Liver (tissue), 9 donors: ENCODE measurements around the gene CNTD1. TPM values are rescaled to one million over a fixed set of nuclear protein-coding genes. Genes with fewer than 3 reads are reported as not detected.

Experiments used
- DNase-seq: peaks from one replicate; pipeline ENCODE4 v3.0.0-alpha.2; 2017; ENCODE audit warnings: low spot score
- H3K27ac ChIP-seq, 2 donors: one replicate each; pipeline ENCODE4 v1.7.0; 2013; ENCODE audit warnings: inconsistent platforms in 2 of 2, low read length in 2 of 2, control low read depth in 1 of 2, low read depth in 1 of 2, mild to moderate bottlenecking in 1 of 2
- H3K27me3 ChIP-seq, 4 donors: one replicate each; pipeline versions ENCODE4 v1.6.1 to v1.7.0; 2013; ENCODE audit warnings: low read length in 3 of 4, inconsistent platforms in 1 of 4, mild to moderate bottlenecking in 1 of 4, moderate library complexity in 1 of 4; ENCODE audit not compliant: control insufficient read depth in 4 of 4, insufficient read depth in 4 of 4
- H3K36me3 ChIP-seq, 4 donors: one replicate each; pipeline versions ENCODE4 v1.6.1 to v1.7.0; 2013; ENCODE audit warnings: low read length in 3 of 4, mild to moderate bottlenecking in 3 of 4, low read depth in 1 of 4, moderate library complexity in 1 of 4; ENCODE audit not compliant: control insufficient read depth in 4 of 4, insufficient read depth in 3 of 4
- H3K4me1 ChIP-seq, 4 donors: one replicate each; pipeline versions ENCODE4 v1.6.1 to v1.7.0; 2013; ENCODE audit warnings: low read length in 3 of 4, mild to moderate bottlenecking in 3 of 4, moderate library complexity in 1 of 4; ENCODE audit not compliant: control insufficient read depth in 4 of 4, insufficient read depth in 4 of 4
- H3K4me3 ChIP-seq, 3 donors: one replicate each; pipeline versions ENCODE4 v1.6.1 to v1.7.0; 2013; ENCODE audit warnings: low read length in 3 of 3, control low read depth in 1 of 3, low read depth in 1 of 3, mild to moderate bottlenecking in 1 of 3
- H3K9ac ChIP-seq, 2 donors: one replicate each; pipeline ENCODE4 v1.7.0; 2013; ENCODE audit warnings: low read length in 2 of 2, mild to moderate bottlenecking in 2 of 2, moderate library complexity in 2 of 2, control low read depth in 1 of 2, low read depth in 1 of 2
- H3K9me3 ChIP-seq, 4 donors: one replicate each; pipeline versions ENCODE4 v1.6.1 to v1.7.0; 2013; ENCODE audit warnings: low read length in 3 of 4; ENCODE audit not compliant: control insufficient read depth in 4 of 4
- ATF3 ChIP-seq: IDR thresholded peaks from 2 replicates; pipeline ENCODE4 v1.6.1; 2016; ENCODE audit warnings: antibody characterized with exemption
- CTCF ChIP-seq: fragments of 150-350 bp; IDR thresholded peaks from 2 replicates; pipeline ENCODE4 v1.5.1; 2017; ENCODE audit warnings: improper control_type of control experiment, low read depth, low read length; ENCODE audit not compliant: missing input control
- EGR1 ChIP-seq, 2 donors: IDR thresholded peaks; 2 replicates each; pipeline ENCODE4 v1.6.1; 2016 to 2018; ENCODE audit warnings: antibody characterized with exemption in 2 of 2, low read depth in 2 of 2
- FOXA1 ChIP-seq: IDR thresholded peaks from 2 replicates; pipeline ENCODE4 v1.6.1; 2016; ENCODE audit warnings: antibody characterized with exemption
- FOXA2 ChIP-seq: IDR thresholded peaks from 2 replicates; pipeline ENCODE4 v1.6.1; 2016; ENCODE audit warnings: antibody characterized with exemption
- GABPA ChIP-seq, 2 donors: IDR thresholded peaks in 1 of 2; conservative IDR thresholded peaks in 1 of 2; 2 replicates each; pipeline ENCODE4 v1.6.1; 2016; ENCODE audit warnings: antibody characterized with exemption in 2 of 2, mild to moderate bottlenecking in 1 of 2, moderate library complexity in 1 of 2
- HNF4A ChIP-seq, 2 donors: conservative IDR thresholded peaks; 2 replicates each; pipeline ENCODE4 v1.6.1; 2016; ENCODE audit warnings: antibody characterized with exemption in 2 of 2, mild to moderate bottlenecking in 2 of 2
- HNF4G ChIP-seq: IDR thresholded peaks from 2 replicates; pipeline ENCODE4 v1.6.1; 2016; ENCODE audit warnings: antibody characterized with exemption
- JUND ChIP-seq, 2 donors: IDR thresholded peaks; 2 replicates each; pipeline ENCODE4 v1.6.1; 2016; ENCODE audit warnings: antibody characterized with exemption in 2 of 2
- MAX ChIP-seq: IDR thresholded peaks from 2 replicates; pipeline ENCODE4 v1.6.1; 2016; ENCODE audit warnings: antibody characterized with exemption
- NR2F2 ChIP-seq: IDR thresholded peaks from 2 replicates; pipeline ENCODE4 v1.6.1; 2016; ENCODE audit warnings: antibody characterized with exemption
- RAD21 ChIP-seq, 2 donors: IDR thresholded peaks; 2 replicates each; pipeline ENCODE4 v1.6.1; 2016; ENCODE audit warnings: antibody characterized with exemption in 2 of 2, mild to moderate bottlenecking in 2 of 2
- RXRA ChIP-seq, 2 donors: IDR thresholded peaks; 2 replicates each; pipeline ENCODE4 v1.6.1; 2017 to 2018; ENCODE audit warnings: antibody characterized with exemption in 2 of 2, mild to moderate bottlenecking in 1 of 2
- SP1 ChIP-seq: IDR thresholded peaks from 2 replicates; pipeline ENCODE4 v1.6.1; 2018; ENCODE audit warnings: antibody characterized with exemption, mild to moderate bottlenecking
- YY1 ChIP-seq: IDR thresholded peaks from 2 replicates; pipeline ENCODE4 v1.6.1; 2016; ENCODE audit warnings: antibody characterized with exemption, mild to moderate bottlenecking
- WGBS: extraction: QIAGEN DNeasy Blood & Tissue Kit; methylation state at CpG from one replicate; pipeline ENCODE4 v1.1.7; 2013; 5-methylcytosine and 5-hydroxymethylcytosine counted together
- polyA plus RNA-seq, 2 donors: library from polyadenylated mRNA; stranded (reverse) in 1 of 2; unstranded in 1 of 2; fragments of 200-250 nt in 1 of 2; fragments of >200 nt in 1 of 2; fragmentation: Nextera tagmentation in 1 of 2; extraction: Ambion mirVana in 1 of 2; gene quantifications; one replicate each; pipeline versions ENCODE4 v1.2.1 to v1.2.3, GENCODE V29; 2013 to 2015
- total RNA-seq, 2 donors: library from RNA; depleted of rRNA; stranded (reverse); fragments of >200 nt; gene quantifications; one replicate each; pipeline ENCODE4 v1.2.3, GENCODE V29; 2014
- TF ChIP-seq, protein P1 (sequence below): IDR thresholded peaks from 2 replicates; pipeline ENCODE4 v1.6.1; 2016; ENCODE audit warnings: antibody characterized with exemption, mild to moderate bottlenecking
- donor health status: healthy.
- donor health status: healthy.
- donor health status: healthy.
- donor health status: healthy.
- donor health status: healthy.

CNTD1 gene
- total and polyA plus RNA-seq, 4 donors = 0.28 to 0.93 (median 0.89) TPM; not detected in 1

GRCh38 chr17:42832213-42832933 lies 33.7 kb downstream of the CNTD1 start:
- DNase-seq = no peak
- Histone ChIP-seq H3K4me3 (peak overlapping the region; percentile 76 to 98 (median 94)), H3K9me3 (no peaks in the 10 kb centered on the region), H3K27ac (peak overlapping the region; percentile 87 to 95), H3K9ac (peak overlapping the region; percentile 94 to 98), H3K36me3 (peaks cover 1 to 8% (median 4%) of the 10 kb centered on the region in 4 donors), H3K27me3 (no peaks in the 10 kb centered on the region), H3K4me1 (peaks cover 2 to 32% (median 24%) of the 10 kb centered on the region in 4 donors)
- no peak for TF ChIP-seq FOXA1
- TF ChIP-seq CTCF = no peak
- no peak for TF ChIP-seq SP1
- no peak for TF ChIP-seq JUND (IDR thresholded peaks at IDR 0.05)
- no peak for TF ChIP-seq HNF4G
- TF ChIP-seq ATF3 = no peak
- TF ChIP-seq RXRA (IDR thresholded peaks at IDR 0.05) = no peak
- TF ChIP-seq EGR1 (IDR thresholded peaks at IDR 0.05; ENCODE audit: low read depth in 2 of 2) = no peak
- no peak for TF ChIP-seq YY1
- WGBS = 43% methylated on average over 9 of the region's 9 CpGs

- H3K27ac ChIP-seq = peak within 1 kb of the TSS; percentile 87 to 95
- no peaks in the 10 kb centered on the region for H3K9me3 ChIP-seq
- peak; percentile 90 for DNase-seq
- H3K4me1 ChIP-seq = peaks cover 2 to 32% (median 24%) of the 10 kb centered on the region in 4 donors
- H3K4me3 ChIP-seq = peak within 1 kb of the TSS; percentile 76 to 98 (median 94)
- H3K27me3 ChIP-seq = no peaks in the 10 kb centered on the region
- WGBS = under 1% methylated on average over 71 of the region's 71 CpGs
- H3K36me3 ChIP-seq = peaks cover 4 to 15% (median 10%) of the 10 kb centered on the region in 4 donors
- no peak for TF ChIP-seq CTCF
- TF ChIP-seq, protein P1, sequence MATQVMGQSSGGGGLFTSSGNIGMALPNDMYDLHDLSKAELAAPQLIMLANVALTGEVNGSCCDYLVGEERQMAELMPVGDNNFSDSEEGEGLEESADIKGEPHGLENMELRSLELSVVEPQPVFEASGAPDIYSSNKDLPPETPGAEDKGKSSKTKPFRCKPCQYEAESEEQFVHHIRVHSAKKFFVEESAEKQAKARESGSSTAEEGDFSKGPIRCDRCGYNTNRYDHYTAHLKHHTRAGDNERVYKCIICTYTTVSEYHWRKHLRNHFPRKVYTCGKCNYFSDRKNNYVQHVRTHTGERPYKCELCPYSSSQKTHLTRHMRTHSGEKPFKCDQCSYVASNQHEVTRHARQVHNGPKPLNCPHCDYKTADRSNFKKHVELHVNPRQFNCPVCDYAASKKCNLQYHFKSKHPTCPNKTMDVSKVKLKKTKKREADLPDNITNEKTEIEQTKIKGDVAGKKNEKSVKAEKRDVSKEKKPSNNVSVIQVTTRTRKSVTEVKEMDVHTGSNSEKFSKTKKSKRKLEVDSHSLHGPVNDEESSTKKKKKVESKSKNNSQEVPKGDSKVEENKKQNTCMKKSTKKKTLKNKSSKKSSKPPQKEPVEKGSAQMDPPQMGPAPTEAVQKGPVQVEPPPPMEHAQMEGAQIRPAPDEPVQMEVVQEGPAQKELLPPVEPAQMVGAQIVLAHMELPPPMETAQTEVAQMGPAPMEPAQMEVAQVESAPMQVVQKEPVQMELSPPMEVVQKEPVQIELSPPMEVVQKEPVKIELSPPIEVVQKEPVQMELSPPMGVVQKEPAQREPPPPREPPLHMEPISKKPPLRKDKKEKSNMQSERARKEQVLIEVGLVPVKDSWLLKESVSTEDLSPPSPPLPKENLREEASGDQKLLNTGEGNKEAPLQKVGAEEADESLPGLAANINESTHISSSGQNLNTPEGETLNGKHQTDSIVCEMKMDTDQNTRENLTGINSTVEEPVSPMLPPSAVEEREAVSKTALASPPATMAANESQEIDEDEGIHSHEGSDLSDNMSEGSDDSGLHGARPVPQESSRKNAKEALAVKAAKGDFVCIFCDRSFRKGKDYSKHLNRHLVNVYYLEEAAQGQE = no peak
- peak; percentile 81 to 94 for TF ChIP-seq GABPA (IDR thresholded peaks at IDR 0.05 in 1 of 2, conservative IDR thresholded peaks at IDR 0.05 in 1 of 2)
- no peak for TF ChIP-seq JUND (IDR thresholded peaks at IDR 0.05)
- TF ChIP-seq ATF3 = no peak
- no peak for TF ChIP-seq RAD21 (IDR thresholded peaks at IDR 0.05)
- peak; percentile 77 for TF ChIP-seq YY1
- TF ChIP-seq FOXA2 = no peak
- no peak for TF ChIP-seq FOXA1
- peak in 1 of 2 donors; percentile 27 for TF ChIP-seq HNF4A (conservative IDR thresholded peaks at IDR 0.05)
- TF ChIP-seq MAX = peak; percentile 99
- peak; percentile 32 for TF ChIP-seq SP1
- TF ChIP-seq NR2F2 = peak; percentile 70
- peak in 1 of 2 donors; percentile 67 for TF ChIP-seq RXRA (IDR thresholded peaks at IDR 0.05)
- peak within 1 kb of the TSS; percentile 94 to 98 for H3K9ac ChIP-seq
Measured at GRCh38 chr17:42832934-42833766, 34.5 kb downstream of the CNTD1 start, which contains the start of gene PSME3. PSME3 (plus strand) TSS chr17:42833397; CDS start chr17:42833632, 235 bp downstream.
